Activated CD4-positive, alpha-beta T cell treated with anti-CD3 and anti-CD28 coated beads, Interleukin-2, amount 10 ng/mL, durations not matched to agents 24 days and 14 days (primary cell): ENCODE results near the gene LRRC25. TPM values are rescaled to one million over a fixed set of nuclear protein-coding genes. Genes with fewer than 3 reads are reported as not detected.
"Not testable (repeated sequence)": the region's sequence is repeated elsewhere in the genome, so short reads cannot be mapped to it uniquely, and the experiment has no call there.

ENCODE experiments used
- DNase-seq: peaks from one replicate; pipeline ENCODE4 v3.0.0; 2022
- H3K27ac Mint-ChIP-seq: one replicate; pipeline ENCODE4 v1.8.0; 2022; ENCODE audit warnings: mild to moderate bottlenecking, mixed read lengths
- H3K27me3 Mint-ChIP-seq: one replicate; pipeline ENCODE4 v1.8.0; 2022; ENCODE audit warnings: mixed read lengths
- H3K36me3 Mint-ChIP-seq: one replicate; pipeline ENCODE4 v1.8.0; 2022; ENCODE audit warnings: low read depth, mild to moderate bottlenecking, mixed read lengths
- H3K4me1 Mint-ChIP-seq: one replicate; pipeline ENCODE4 v1.8.0; 2021; ENCODE audit warnings: mixed read lengths
- H3K4me3 Mint-ChIP-seq: one replicate; pipeline ENCODE4 v1.8.0; 2022; ENCODE audit warnings: mild to moderate bottlenecking, moderate library complexity, mixed read lengths
- H3K9me3 Mint-ChIP-seq: one replicate; pipeline ENCODE4 v1.8.0; 2021; ENCODE audit warnings: mixed read lengths
- intact Hi-C: fragments of 100-400 bp; cut with micrococcal nuclease; formaldehyde crosslinking; loops from one replicate; pipeline ENCODE4 v1.15.1; 2023
- total RNA-seq: library from RNA; stranded (reverse); gene quantifications from 2 replicates; pipeline ENCODE4 v1.2.3, GENCODE V29; 2022

The LRRC25 gene
- total RNA-seq, 1 donor from 2014 or later, result not detected

DNA sequence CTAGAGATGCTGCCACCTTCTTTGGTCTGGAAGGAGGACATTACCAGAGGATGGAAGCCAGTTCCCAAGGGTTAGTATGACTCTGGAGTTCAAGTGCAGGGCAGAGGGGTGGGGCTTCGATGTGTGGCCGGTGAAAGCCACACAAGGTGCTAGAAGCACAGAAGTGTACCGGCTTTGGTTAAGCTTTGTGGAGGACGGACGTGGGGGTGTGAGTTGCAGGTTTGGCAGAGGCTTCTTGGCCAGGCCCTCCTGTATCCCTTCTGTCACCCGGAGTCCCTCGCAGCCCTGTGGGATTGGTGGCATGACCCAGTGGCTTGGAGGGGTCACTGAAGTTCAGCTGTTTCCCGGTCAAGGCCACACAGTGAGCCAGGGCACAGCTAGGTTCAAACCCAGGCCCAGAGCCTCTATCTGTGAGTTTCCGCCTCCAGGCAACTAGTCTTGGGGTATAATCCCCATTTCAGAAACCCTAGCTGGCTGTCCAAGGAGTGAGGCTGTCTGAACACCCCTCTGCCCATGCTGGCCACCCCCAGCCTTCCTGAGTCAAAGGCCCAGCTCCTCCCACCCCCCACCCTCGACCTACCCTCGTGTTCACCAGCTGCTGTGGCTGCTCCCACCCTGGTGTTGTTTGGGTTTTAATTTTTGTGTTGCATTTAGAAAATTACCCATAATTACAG lies 17.2 kb upstream of the LRRC25 start:
- H3K4me3 Mint-ChIP-seq, result no peak overlapping the region
- H3K27me3 Mint-ChIP-seq, result peaks cover 6% of the 10 kb centered on the region
- intact Hi-C loops, result loop anchor here (5.0 kb wide), 3 partner anchors 87 to 212 kb away; partner anchors contain the start of gene RAB3A
- H3K4me1 Mint-ChIP-seq, result peaks cover 45% of the 10 kb centered on the region
- peak; percentile 80 for DNase-seq
- peak overlapping the region; percentile 35 for H3K27ac Mint-ChIP-seq
- no peaks in the 10 kb centered on the region for H3K36me3 Mint-ChIP-seq
- H3K9me3 Mint-ChIP-seq, result no peaks in the 10 kb centered on the region

DNA sequence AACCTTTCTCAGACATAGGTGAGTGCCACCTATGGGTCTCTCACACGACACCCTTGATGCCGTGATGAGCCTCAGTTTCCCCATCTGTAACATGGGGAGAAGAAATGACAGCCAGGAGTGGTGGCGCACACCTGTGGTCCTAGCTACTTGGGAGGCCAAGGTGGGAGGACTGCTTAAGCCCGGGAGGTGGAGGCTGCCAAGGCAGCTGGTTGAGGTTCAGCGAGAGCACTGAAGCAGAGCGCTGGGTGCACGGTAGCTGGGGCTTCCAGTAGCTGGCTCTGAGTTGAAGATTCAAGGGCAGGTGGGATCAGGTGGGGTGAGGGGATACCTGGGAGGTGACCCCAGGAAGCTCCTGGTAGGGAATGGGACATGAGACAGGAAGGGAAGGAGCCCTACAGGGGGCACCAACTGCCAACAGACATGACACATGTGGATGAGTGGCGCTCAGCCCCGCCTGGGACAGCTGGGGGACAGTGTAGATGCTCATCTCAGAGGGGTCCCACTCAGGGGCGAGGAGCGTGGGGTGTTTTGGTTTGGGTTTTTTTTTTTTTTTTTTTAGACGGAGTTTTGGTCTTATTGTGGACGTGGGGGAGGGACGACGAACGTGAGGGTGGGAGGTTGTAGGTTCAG lies 15.3 kb upstream of the LRRC25 start:
- no peak overlapping the region for H3K27ac Mint-ChIP-seq
- H3K9me3 Mint-ChIP-seq, result no peaks in the 10 kb centered on the region
- no peak overlapping the region for H3K4me3 Mint-ChIP-seq
- no peaks in the 10 kb centered on the region for H3K36me3 Mint-ChIP-seq
- no peak for DNase-seq
- H3K27me3 Mint-ChIP-seq, result peaks cover 6% of the 10 kb centered on the region
- H3K4me1 Mint-ChIP-seq, result peaks cover 33% of the 10 kb centered on the region
- intact Hi-C loops, result loop anchor here (5.0 kb wide), 1 partner anchor 85 kb away; no protein-coding TSS in a partner anchor

DNA sequence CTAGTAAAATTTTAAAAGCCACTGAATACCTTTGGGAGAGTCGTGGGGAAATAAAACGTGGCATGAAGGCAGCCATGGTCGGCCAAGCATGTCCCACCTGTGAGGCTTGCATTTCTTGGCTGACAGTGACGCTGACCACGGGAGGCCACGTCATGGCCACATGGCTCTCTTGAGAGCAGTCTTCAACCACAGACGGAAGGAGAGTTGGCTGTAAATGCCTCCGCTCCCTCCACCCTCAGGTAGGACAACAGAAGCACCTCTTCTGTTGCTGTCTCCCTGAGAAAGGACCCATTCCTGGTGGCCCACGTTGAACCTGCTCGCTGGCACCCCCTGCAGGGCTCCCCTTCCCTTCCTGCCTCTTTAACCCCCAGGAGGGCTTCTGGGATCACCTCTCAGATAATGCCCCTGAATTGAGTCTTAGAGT lies 10.6 kb upstream of the LRRC25 start:
- Mint-ChIP-seq H3K36me3 (no peaks in the 10 kb centered on the region), H3K4me1 (peaks cover 5% of the 10 kb centered on the region), H3K27ac (no peak overlapping the region), H3K9me3 (no peaks in the 10 kb centered on the region), H3K4me3 (no peak overlapping the region), H3K27me3 (peaks cover 6% of the 10 kb centered on the region)
- intact Hi-C loops, result no loop called here
- peak; percentile 77 for DNase-seq

DNA sequence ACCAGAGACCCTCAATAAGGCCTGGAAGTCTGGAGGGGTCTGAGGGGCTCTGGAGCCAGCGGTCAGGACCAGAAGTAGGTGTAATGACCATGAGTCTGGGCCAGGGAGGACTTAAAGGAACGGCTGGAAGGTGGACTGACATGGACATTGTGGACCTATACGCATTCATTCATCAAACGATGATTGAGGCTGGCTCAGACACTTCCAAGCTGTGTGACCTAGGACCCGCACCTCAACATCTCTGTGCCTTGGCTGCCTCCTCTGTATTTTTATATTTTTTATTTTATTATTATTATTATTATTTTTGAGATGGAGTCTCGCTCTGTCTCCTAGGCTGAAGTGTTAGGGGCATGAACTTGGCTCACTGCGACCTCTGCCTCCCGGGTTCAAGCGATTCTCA lies 9.3 kb upstream of the LRRC25 start:
- H3K27ac Mint-ChIP-seq, result no peak overlapping the region
- peaks cover 8% of the 10 kb centered on the region for H3K4me1 Mint-ChIP-seq
- H3K4me3 Mint-ChIP-seq, result no peak overlapping the region
- no peak for DNase-seq
- H3K36me3 Mint-ChIP-seq, result no peaks in the 10 kb centered on the region
- no peaks in the 10 kb centered on the region for H3K9me3 Mint-ChIP-seq
- H3K27me3 Mint-ChIP-seq, result peaks cover 3% of the 10 kb centered on the region
- intact Hi-C loops, result no loop called here

DNA sequence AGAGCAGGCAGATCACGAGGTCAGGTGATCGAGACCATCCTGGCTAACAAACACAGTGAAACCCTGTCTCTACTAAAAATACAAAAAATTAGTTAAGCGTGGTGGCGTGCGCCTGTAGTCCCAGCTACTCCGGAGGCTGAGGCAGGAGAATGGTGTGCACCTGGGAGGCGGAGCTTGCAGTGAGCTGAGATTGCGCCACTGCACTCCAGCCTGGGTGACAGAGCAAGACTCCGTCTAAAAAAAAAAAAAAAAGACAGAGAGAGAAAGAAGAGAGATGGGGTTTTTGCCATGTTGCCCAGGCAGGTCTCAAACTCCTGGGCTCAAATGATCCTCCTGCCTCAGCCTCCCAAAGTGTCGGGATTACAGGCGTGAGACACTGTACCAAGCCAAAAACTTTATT lies 8.3 kb upstream of the LRRC25 start:
- H3K36me3 Mint-ChIP-seq, H3K27me3 Mint-ChIP-seq, H3K27ac Mint-ChIP-seq, DNase-seq, H3K9me3 Mint-ChIP-seq, H3K4me3 Mint-ChIP-seq, intact Hi-C loops: not testable (repeated sequence)
- peaks cover 15% of the 10 kb centered on the region for H3K4me1 Mint-ChIP-seq

DNA sequence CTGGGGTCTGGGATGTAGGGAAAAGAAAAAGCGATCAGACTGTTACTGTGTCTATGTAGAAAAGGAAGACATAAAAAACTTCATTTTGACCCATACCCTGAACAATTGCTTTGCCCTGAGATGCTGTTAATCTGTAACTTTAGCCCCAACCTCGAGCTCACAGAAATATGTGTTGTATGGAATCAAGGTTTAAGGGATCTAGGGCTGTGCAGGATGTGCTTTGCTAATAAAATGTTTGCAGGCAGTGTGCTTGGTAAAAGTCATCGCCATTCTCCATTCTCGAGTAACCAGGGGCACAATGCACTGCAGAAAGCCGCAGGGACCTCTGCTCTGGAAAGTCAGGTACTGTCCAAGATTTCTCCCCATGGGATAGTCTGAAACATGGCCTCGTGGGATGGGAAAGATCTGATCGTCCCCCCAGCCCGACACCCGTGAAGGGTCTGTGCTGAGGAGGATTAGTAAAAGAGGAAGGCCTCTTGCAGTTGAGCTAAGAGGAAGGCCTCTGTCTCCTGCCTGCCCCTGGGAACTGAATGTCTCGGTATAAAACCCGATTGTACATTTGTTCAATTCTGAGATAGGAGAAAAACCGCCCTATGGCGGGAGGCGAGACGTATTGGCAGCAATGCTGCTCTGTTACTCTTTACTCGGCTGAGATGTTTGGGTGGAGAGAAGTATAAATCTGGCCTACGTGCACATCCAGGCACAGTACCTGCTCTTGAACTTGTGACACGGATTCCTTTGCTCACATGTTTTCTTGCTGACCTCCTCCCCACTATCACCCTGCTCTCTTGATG lies 5.2 kb upstream of the LRRC25 start:
- H3K36me3 Mint-ChIP-seq, H3K27me3 Mint-ChIP-seq, H3K27ac Mint-ChIP-seq, H3K4me3 Mint-ChIP-seq, H3K9me3 Mint-ChIP-seq, intact Hi-C loops, DNase-seq: not testable (repeated sequence)
- peaks cover 12% of the 10 kb centered on the region for H3K4me1 Mint-ChIP-seq

DNA sequence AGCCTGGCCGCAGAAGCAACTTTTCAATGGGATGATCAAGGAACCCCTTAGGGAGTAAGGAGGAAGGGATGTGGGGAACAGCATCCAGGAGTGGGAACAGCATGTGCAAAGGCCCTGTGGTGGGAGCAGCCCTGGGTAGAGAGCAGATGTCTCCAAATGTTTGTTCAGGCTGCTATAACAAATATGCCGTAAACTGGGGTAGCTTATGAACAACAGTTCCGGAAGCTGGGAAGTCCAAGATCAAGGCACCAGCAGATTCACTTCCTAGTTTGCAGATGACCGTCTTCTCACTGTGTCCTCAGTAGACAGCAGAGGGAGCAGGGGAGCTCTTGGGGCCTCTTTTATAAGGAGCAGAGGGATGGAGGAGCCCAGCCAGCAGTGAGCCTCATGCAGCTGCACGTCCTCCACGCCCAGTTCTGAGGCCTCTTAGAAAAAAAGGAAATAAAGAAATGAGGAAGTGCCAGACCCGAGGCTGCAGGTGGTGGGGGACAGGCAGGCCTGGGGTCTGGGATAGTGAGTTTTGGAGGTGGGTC lies 4.2 kb upstream of the LRRC25 start:
- Mint-ChIP-seq H3K36me3 (no peaks in the 10 kb centered on the region), H3K27me3 (peaks cover 10% of the 10 kb centered on the region), H3K9me3 (no peaks in the 10 kb centered on the region), H3K27ac (no peak overlapping the region), H3K4me1 (peaks cover 12% of the 10 kb centered on the region), H3K4me3 (no peak overlapping the region)
- DNase-seq, result no peak
- intact Hi-C loops, result no loop called here

DNA sequence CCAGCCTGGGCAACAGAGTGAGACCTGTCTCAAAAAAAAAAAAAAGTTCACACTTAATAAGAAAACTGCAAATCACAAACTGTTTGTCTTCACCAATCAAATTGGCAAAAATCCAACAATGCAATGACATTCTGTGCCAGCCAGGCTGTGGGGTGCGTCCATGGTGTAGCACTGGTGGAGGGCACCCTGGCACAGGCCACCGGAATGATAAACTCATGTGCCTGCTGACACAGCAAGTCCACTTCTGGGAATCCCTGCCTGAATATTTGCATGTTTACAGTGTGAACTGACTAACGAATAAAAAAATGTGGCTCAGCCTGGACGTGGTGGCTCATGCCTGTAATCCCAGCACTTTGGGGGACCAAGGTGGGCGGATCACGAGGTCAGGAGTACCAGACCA lies 1.6 kb upstream of the LRRC25 start:
- H3K9me3 Mint-ChIP-seq, result no peaks in the 10 kb centered on the region
- H3K27me3 Mint-ChIP-seq, result peaks cover 16% of the 10 kb centered on the region
- DNase-seq, result no peak
- no peak overlapping the region for H3K27ac Mint-ChIP-seq
- no peaks in the 10 kb centered on the region for H3K36me3 Mint-ChIP-seq
- no peak overlapping the region for H3K4me3 Mint-ChIP-seq
- peaks cover 12% of the 10 kb centered on the region for H3K4me1 Mint-ChIP-seq
- intact Hi-C loops, result no loop called here

DNA sequence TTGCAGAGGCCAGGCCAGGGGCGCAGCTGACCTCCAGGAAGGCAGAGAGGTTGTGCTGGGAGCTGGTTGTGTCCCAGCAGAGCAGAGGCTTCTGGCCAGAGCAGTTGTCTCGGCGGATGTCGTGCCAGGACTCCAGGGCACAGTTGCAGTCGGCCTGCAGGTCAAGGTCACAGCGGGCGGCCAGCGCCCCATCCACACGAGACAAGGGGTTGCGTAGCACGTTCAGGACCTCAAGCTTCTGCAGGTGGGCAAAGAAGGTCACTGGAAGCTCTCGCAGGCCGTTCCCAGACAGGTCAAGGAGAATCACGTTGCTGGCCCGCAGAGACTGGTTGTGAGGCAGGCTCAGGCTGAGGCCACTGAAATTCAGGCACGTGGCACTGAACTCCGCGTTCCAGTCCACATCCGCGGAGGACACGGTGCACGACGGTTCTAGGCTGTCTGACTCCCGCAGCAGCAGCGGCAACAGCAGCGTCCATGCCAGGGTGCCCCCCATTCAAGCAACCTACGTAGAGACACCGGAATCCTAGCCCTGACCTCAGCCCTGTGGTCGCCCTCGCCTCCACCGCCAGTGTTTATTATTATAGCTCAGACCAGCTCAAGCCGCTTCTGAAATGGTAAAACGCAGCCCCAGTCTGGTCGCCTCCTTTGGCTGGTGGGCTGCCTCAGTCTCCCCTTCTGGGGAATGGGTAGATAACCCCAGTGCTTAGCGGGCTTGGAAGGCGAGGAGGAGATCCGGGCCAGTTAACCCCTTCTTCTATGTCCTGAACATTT lies 766 bp downstream of the LRRC25 start:
- H3K4me1 Mint-ChIP-seq, result peaks cover 10% of the 10 kb centered on the region
- intact Hi-C loops, result no loop called here

DNA sequence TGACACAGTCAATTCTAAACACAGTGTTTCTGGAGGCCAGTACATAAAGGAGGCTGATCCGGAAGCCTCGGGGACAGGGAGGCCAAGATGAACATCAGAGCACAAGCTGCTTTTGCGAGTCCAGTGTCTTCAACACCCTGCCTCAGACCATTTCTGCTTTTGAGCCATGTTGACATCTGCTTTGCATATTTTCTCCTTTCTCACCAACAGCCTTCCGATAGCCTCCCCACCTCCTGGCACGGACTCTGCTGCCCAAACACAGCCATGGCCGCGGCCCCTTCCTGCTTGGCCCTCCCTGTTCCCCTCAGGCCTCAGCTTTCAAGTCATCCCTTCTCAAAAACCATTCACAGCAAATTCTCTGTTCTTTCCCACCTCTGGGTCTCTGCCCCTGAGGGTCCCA lies 3.6 kb downstream of the LRRC25 start:
- Mint-ChIP-seq H3K4me1 (peaks cover 4% of the 10 kb centered on the region), H3K4me3 (no peak overlapping the region), H3K27ac (no peak overlapping the region), H3K9me3 (no peaks in the 10 kb centered on the region), H3K27me3 (peaks cover 46% of the 10 kb centered on the region), H3K36me3 (no peaks in the 10 kb centered on the region)
- no peak for DNase-seq
- intact Hi-C loops, result no loop called here

More for the DNA sequence above, 766 bp downstream of the LRRC25 start:
- H3K36me3 Mint-ChIP-seq, result no peaks in the 10 kb centered on the region
- H3K4me3 Mint-ChIP-seq, result no peak overlapping the region
- DNase-seq, result no peak
- H3K27ac Mint-ChIP-seq, result no peak overlapping the region
- H3K27me3 Mint-ChIP-seq, result peaks cover 24% of the 10 kb centered on the region
- H3K9me3 Mint-ChIP-seq, result no peaks in the 10 kb centered on the region

DNA sequence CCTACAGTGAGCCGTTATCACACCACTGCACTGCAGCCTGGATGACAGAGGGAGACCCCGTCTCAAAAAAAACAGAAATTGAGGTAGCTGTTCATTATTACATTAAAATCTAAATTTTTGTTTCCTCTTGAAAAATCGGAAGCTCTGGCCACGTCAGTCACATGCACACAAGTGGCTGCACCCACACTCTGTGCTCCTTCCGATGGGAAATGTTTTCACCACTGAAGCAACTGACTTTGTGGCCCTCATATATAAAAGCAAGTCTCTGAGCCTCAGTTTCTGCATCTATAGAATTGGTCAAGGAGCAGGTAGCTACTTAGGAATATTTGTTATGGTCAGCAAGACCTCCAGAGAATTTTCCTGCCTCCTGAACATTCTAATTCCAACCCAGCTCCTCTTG lies 4.5 kb downstream of the LRRC25 start:
- Mint-ChIP-seq H3K27ac (no peak overlapping the region), H3K4me1 (peaks cover 5% of the 10 kb centered on the region), H3K36me3 (no peaks in the 10 kb centered on the region), H3K9me3 (no peaks in the 10 kb centered on the region), H3K27me3 (peaks cover 44% of the 10 kb centered on the region), H3K4me3 (no peak overlapping the region)
- intact Hi-C loops, result no loop called here
- DNase-seq, result no peak

DNA sequence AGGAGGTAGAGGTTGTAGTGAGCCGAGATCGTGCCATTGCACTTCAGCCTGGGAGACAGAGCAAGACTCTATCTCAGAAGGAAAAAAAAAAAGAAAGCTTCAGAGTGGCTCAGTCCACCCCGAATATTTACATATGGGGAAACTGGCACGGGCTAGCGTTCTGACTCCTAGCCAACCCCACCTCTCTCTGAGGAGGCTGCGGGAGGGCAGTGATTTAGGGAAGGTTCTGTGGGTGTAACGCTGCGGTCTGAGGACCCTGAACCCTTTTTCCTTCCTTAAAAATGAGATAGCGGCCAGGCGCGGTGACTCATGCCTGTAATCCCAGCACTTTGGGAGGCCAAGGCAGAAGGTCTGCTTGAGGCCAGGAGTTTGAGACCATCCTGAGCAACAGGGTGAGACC lies 5.0 kb downstream of the LRRC25 start:
- no peaks in the 10 kb centered on the region for H3K36me3 Mint-ChIP-seq
- H3K4me1 Mint-ChIP-seq, result peaks cover 4% of the 10 kb centered on the region
- H3K27me3 Mint-ChIP-seq, result peaks cover 46% of the 10 kb centered on the region
- intact Hi-C loops, result no loop called here
- no peaks in the 10 kb centered on the region for H3K9me3 Mint-ChIP-seq
- H3K4me3 Mint-ChIP-seq, result no peak overlapping the region
- H3K27ac Mint-ChIP-seq, result no peak overlapping the region
- DNase-seq, result no peak

DNA sequence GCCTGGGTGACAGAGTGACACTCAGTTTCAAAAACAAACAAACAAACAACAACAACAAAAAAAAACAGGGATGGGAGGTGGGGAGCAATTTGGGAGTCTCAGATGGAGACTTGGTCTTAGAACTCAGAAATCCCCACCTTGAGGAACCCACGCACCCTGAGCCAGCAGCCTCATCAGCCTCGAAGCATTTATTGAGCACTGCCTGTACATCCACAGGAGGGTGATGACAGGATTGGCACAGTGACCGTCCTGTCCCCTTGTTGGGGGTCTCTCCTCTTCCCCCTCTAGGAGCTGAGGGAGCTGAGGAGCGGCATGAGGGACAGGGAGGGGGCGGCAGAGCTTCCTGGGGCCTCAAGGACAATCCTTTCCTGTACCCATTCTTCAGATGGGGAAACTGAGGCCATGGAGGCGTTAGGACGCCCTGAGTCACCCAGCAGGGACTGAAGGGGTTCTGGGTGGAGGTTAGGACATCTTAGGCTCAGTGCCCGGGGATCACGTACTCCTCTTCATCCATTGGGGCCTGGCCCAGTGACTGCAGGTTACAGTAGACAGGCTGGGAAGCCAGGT lies 5.8 kb downstream of the LRRC25 start:
- H3K36me3 Mint-ChIP-seq, result no peaks in the 10 kb centered on the region
- H3K27ac Mint-ChIP-seq, result no peak overlapping the region
- intact Hi-C loops, result no loop called here
- no peak overlapping the region for H3K4me3 Mint-ChIP-seq
- H3K27me3 Mint-ChIP-seq, result peaks cover 48% of the 10 kb centered on the region
- H3K4me1 Mint-ChIP-seq, result peaks cover 4% of the 10 kb centered on the region
- DNase-seq, result no peak
- no peaks in the 10 kb centered on the region for H3K9me3 Mint-ChIP-seq
